ENCODE results near the gene POU2AF3.

Gene POU2AF3

DNA sequence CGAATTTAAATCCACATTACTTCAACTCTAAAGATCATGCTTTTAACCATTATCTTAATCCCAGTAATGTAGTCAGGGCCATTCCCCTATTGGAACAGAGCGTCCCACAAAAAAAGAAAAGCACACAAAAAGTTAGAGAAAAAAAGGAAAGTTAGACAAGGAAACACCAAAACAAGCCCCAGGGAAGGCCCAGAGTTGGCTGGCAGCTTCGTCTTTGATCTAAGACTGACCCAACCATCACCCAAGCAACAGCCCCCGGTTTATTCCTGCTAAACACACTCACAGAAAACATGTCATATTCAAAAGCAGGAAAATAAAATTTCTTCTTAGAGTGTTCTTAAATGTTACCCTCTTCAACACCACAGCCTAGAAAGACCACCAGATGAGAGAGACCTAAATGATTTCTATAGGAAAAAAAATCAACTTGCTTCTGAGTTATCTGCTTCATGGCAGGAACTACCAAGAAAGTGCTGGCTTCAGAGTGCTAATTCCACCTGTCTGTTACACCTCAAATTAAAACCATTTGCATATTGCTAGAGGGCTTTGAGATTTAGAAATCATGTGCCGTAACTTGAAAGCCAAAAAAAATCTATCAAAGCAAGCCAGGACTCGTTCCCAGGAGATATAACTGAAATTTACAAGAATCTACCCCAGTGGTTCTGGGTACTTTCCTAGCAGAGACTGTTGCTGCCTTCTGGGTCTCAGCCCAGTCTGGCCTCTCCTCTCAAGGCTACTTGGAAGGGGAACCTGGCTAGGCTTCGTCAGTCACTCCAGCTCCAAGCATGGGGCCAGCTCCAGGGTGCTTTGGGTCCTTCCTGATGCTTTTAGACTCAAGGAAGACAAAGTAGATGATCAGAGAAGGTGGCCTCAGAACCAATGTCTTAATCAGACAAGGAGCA, 31.2 kb downstream of the POU2AF3 start:
- no peak for DNase-seq (ENCODE audit: low read depth)

DNA sequence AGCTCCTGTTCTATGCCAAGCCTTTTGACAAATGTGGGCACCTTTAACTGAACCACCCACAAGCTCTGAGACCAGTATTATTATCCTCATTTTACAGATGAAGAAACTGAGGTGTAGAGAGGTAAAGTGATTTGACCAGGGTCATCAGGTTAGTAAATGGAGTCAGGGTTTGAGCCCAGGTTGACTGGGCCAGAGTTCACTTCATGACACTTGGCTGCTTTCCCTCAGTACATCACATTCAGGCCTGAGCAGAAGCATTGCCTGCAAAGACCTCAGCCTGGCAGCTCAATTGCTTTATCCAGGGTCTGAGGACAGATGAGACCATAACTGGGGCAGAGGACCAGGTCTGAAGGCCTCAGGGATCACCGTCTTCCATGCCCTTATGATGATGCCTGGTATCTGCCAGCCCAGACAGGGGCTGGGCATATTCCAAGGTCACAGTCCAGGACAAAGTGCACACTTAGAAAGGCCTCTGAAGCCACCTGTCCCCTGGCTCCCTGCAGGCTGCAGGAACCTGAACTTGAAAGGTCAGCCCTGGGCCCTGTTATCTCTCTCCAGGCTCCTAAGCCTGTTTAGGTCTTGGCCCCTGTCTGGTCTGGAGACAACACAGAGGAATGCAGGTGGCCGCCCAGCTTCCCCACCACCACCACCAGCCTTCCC, 32.0 kb downstream of the POU2AF3 start:
- DNase-seq (ENCODE audit: low read depth): no peak

DNA sequence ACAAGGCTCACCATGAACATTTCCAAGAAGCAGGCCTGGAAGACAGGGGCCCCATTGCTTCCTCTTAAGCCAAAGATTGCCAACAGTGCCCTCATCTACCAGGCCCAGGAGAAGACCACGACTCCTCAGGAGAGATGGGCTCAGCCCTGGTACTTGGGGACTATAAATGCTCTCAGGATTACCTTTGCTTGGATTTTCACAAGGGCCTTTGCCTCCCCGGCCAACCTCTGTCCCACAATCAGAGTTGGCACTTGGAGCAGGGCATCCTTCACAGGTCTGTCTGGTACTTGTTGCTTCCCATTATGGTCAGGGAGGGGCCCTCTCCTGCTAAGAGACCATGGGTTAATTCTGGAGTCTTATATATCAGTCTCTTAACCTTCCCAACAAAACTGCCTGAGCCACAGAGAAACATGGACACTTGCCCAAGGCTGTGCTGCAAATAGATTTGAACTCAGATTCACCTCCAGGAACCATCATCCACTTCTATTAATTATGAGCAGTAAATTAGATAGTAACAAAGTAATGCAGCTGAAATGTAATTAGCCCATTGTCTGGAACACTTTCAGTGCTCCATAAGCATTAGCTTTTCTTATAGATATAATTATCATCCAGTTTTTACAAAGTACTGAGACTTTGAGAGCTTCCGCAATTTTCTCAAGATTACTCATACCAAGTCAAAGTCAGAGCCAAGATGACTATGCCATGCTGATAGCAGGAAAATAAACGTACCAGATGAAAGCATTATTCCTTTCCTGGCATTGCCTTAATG, 33.5 kb downstream of the POU2AF3 start:
- DNase-seq (ENCODE audit: low read depth): no peak

DNA sequence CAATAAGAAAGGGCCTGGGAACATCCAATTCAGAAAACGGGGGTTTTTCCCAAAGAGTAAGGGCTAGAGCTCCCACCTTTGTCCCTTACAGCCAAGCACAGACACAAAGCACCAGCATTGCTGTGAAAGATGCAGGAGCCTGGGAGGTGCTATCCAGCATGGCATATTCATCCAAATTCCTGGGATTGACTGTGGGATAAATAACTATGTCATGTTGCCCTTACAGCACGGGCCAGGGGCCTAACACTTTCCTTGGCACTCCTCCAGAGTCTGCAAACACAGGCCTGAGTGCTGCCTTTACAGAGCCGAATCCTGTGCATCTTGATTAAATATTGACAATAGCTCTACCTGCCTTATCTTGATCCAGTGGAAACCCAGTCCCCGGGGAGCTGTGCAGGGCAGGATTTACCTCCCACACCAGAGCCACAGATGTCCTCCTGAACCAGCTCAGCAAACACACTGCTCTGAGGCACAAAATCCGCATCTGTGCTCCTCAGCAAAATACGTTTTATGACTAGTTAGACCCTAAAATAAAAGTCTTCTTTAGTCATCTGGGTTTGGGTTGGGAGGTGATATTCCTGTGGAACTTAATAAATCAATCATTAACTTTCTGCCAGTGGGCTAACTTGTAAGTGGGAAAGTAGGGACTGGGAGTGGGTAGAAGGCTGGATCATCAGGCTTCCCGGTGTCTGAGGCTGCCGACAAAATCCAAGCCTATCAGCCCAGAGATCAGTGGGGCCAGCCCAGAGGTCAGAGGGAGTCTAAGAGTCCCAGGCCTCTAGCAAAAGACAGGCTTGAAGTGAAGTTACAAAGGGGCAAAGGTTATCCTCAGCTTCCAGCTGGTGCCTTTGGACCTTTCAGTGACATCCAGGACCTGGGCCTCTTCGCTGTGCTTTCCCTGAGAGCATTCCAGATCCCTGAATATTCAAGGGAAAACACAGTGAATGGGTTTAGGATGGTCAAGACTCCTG, 36.5 kb downstream of the POU2AF3 start:
- DNase-seq (ENCODE audit: low read depth): no peak

DNA sequence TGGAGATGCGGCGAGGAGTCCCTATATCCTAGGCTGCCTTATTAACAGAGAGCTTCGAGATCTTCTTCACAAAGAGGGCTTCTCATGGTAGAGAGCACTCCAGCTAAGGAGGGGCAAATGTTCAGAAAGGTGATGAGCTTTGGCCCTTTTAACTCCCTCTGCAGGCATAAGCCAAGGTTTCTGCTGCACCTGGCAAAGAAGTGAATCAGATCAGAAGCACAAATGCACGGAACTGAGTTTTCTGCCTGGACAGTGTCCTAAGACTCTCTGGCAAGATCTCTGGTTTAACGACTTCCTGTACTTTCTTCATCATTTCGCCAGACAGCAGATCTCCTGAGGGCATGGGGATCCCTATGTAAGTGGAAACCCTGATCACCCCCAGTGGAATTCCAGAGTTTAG, 37.2 kb downstream of the POU2AF3 start:
- DNase-seq (ENCODE audit: low read depth): no peak

DNA sequence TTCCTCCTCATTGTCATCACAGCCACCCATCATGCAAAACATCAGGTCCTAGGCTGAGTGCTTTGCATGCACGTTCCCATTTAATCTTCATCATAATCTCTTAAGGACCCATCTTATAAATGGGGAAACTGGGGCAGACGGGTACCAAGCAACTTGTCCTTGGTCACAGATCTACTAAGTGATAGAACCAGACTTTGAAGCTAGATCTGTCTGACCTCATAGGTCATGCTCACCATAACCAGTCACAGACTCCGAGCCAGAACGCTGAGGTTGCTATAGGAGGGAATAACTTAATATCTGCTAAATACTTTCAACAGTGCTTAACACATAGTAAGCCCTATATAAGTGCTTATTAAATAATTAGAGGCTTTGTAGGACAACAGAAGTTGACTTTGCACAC, 37.7 kb downstream of the POU2AF3 start:
- no peak for DNase-seq (ENCODE audit: low read depth)

DNA sequence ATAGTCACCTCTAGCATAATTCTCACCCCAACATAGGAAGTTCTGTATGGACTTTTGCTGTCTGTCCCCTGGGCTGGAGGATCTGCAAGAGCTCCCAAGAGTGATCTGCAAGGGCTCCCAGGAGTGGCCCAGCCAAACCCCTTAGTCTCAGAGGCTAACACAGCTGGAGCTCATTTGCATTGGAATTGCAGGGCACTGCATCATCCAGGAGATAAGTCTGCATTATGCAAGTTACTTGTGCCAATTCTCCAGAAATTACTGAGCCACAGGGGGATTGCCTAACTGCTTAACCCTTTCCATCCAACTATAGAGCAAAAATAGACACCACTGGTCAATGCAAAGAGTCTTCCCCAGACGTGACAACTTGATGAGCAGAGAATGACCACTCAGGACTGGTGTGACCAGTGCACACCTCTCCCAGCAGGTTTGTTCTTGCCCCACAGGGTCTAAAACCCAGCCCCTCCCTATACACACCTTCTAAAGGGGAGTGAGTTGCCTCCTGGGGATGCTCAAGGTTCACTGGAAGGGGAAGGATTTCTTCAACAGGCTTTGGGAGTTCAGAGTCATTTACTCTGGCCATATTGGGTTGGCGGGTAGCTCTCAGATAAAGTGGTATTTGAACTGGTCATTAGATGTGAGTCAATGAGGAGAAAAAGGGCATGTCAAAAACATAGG, 38.4 kb downstream of the POU2AF3 start:
- DNase-seq (ENCODE audit: low read depth): no peak

DNA sequence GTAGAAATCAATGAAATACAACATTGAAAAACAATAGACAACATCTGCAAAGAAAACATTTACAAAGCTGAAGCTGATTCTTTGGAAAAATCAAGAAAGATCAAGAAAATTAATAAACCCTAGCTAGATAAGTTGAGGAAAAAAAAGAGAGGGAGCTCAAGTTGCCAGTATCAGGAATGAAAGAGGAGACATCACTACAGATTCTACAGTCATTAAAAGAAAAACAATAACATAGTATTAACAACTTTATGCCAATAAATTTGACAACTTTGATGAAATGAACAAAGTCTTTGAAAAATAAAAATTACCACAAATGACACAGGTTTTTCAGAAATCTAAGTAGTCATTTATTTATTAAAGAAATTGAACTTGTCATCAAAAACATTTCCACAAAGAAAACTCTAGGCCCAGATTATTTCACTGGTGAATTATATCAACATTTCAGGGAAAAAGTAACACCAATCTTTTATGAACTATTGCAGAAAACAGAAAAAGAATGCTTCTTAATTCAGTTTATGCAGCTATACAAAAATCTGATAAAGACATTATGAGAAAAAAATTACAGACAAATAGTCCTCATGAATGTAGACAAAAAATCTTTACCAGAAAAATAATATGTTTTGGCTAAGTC, 41.5 kb downstream of the POU2AF3 start:
- no peak for DNase-seq (ENCODE audit: low read depth)

DNA sequence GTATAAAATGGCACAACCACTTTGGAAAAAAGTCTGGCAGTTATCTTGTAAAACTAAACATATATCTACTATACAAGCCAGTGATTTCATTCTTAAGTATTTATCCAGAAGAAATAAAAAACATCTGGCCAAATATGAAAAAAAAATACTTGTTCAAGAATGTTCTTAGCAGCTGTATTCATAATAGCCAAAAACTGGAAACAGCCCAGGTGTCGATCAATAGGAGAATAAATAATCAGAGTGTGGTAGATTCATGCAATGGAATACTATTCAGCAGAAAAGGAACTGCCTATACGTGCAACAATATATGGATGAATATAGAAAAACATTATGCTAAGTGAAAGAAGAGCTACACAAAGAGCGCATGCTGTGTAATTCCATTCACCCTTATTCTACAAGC, 44.0 kb downstream of the POU2AF3 start:
- no peak for DNase-seq (ENCODE audit: low read depth)

DNA sequence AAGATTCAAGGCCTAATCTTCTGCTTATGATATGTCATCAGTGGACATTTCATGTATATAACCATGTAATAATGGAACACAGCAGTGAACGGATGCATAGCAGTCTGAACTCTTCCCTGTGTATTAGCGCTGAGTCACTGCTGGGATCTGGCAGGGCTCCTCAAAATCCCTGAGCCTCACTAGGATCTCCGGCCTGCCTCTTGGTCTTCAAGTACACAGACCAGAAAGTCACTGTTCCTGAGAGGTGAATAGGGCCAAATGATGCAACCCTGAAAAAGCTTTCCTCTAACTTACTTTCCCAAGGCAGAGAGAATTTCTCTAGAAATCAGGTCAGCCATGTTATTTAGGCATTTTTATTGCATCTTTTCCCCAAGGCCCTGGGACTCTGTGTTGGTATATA, 45.7 kb downstream of the POU2AF3 start:
- no peak for DNase-seq (ENCODE audit: low read depth)

DNA sequence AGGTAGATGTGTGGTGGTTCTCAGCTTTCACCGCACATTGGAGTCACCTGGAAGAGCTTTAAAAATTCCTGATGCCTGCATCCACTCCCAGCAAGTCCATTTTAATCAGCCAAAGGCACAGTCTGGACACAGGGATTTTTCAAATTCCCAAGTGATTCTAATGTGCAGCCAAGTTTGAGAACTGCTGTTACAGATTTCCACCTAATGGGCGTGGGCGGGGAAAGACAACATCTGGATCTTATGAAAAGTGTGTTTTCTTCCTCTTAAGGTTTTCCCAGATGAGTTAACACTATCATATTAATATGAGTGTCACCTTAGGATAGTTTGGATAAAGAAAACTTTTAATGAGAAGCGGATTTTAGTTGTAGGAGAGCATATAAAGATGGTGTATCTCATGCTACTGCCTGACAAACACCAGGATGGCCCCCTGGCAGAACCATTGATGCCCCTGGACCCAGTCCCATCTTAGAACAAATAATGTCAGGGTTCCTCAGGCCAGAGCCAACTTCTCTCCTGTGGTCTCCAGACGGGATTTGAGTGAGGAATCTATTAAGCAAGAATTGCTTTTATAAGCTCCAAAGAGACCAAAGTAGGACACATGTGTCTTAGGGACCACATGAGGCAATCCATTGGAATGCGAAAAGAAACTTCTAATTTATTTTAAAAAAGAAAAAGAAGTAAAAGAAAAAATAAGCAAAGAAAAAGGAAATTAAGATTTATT, 48.8 kb downstream of the POU2AF3 start:
- DNase-seq (ENCODE audit: low read depth): no peak

DNA sequence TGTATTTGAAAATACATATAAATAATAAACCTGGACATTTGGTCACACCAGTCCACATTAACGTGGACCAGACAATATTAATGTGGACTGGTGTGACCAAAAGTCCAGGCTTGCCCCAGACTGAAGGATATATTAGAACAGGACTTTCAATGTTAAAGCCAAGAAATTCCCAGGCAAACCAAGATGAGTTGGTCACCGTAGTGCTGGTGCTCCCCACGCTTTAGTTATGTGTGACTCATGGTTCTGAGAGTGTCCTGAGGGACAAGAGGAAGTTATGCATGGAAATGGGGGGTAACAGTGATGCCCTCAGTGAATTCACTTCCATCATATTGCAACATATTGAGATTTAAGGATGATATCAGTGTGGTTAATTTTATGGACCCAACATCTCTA, 49.4 kb downstream of the POU2AF3 start:
- DNase-seq (ENCODE audit: low read depth): no peak

DNA sequence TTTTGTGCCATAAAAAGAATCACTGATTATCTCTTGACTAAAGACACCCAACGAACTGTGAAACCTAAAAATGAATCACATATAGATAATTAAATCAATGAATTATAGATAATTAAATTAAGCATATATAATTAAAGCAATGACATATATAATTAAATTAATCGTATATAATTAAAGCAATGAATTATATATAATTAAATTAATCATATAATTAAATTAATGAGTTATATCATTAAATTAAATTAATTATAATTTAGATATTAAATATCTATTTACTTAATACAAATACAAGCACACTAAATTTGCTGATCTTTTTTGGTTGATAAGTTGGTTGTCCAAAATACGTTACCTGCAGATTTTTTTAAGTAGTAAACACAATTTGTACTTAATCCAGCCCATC, 49.8 kb downstream of the POU2AF3 start:
- no peak for DNase-seq (ENCODE audit: low read depth)

DNA sequence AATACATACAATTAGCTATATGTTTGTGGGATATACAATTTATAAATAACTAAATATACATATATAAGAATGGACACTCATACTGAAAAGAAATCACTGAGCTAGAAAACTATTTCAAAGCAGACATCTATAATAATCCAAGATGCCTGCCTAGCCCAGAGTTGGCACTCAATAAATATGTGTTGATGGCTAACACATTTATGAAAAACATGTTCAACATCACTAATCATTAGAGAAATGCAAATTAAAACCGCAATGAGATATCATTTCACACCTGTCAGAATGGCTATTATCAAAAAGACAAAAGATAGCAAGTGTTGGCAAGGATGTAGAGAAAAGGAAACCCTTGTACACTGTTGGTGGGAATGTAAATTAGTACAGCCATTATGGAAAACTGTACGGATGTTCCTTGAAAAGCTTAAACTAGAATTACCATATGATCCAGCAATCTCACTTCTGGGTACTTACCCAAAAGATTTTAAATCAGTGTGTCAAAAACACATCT, 50.9 kb downstream of the POU2AF3 start:
- DNase-seq (ENCODE audit: low read depth): no peak

DNA sequence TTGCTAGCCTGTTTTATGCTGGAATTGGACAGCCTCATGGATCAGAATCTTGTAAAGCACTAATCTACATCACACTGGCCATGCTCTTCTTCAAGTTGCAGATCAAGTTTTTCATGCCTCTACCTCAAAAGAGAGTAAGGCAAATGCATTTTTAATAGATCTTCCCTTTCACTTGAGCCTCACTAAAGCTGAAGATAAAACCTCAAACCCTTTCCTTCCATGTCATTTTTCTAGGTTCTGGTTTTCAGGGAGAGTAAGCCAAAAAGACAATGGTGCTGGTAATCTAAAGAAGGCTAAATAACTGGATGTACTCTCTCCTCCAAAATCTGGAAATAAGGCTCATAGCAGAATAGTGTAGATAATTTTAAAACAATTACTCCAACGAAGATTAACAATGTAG, 52.5 kb downstream of the POU2AF3 start:
- no peak for DNase-seq (ENCODE audit: low read depth)

DNA sequence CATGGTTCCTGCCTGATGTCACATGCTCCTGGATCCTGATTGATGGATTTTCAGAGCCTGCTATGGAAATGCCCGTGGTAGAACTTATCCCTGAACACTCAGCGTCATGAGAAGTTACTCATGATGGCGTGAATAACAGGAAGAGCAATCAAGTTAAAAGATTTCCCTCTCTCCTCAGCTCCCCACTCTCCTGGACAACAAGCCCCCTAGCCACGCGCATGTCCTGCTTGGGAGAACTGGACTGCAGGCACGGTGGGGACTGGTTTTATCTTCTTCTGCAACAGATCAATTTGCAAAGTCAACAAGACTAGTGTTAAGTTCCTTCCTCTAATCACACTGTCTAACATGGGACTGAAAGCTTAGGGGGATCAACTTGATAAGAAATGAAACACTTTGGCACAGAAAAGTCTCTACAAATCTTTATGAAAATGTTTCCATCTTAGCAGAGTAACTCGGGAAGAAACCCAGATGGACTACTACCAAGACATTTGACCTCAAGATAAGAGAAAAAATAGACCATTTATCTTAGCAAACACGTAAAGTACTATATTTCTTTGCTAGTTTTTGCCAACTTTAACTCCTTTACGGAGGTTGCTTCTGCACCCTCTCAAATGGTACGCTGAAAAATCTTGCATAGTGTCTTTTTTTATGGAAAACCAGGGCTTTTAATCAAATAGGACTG, 53.2 kb downstream of the POU2AF3 start:
- no peak for DNase-seq (ENCODE audit: low read depth)

DNA sequence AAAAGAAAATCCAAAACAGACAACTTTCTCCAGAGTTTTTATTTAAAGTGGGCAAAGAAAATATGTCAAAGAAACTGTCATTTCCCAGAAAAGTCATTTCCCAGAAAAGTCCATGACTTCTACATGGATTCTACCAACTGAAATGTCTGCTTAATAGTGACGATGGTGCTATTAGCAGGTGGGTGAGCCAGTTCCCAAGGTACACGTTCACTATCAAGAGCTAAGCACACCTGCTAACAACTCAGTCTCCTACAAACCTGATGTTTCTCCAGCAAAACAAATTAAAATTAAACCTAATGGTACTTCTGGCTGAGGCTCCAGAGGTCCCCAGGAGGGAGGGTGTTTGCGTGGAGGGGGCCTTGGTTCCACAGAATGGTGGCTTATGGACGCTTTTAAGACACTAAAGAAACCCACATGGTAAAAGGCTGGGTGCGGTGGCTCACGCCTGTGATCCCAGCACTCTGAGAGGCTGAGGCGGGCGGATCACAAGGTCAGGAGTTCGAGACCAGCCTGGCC, 53.9 kb downstream of the POU2AF3 start:
- no peak for DNase-seq (ENCODE audit: low read depth)

DNA sequence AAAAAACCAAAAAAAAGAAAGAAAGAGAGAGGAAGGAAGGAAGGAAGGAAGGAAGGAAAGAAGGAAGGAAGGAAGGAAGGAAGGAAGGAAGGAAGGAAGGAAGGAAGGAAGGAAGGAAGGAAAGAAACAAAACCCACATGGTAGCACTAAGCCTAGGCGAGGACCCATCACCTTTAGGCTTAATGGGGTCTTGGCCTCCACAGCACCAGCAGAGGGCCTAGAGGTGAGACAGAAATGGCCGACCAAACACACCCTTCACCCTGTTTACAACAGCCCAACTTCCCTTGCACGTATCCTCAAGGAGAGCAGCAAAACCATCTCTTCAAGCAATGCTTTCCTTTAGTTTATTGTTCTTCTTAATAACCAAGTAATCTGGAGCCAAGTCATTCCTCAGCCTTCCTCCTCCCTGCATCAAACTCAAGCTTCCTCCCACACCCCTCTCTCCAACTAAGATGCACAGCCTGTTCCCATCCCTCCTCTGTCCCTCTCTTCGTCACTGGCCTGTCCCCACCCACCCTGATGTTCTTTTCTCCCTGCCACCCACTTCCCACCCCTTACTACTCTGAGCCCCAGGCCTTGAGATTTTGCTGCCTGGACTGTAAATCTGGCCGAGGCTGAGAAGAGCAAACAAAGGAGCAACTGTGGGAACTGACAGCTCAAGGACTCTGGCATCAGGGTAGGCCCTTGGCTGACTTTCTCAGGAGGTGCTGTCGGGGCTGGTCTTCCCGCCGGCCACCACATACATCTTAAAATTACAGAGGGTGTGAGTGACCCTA, 54.8 kb downstream of the POU2AF3 start:
- DNase-seq (ENCODE audit: low read depth): no peak

All from stimulated activated CD8-positive, alpha-beta memory T cell treated with anti-CD3 and anti-CD28 coated beads, Interleukin-15, amount 100 ng/mL, for 24 hours (primary cell).